K562 (cell line): ENCODE measurements around the gene ZNF837. TPM values are rescaled to one million over a fixed set of nuclear protein-coding genes. Genes with fewer than 3 reads are reported as not detected.

Source experiments
- ATAC-seq: fragments of 200-7000 bp; cut with Tn5 transposase; 3 replicates; pipeline ENCODE4 v1.9.1; 2020; ENCODE audit warnings: moderate library complexity
- BruUV-seq: library from RNA; stranded (reverse); fragments of 400-500 nt; replicated peaks from 2 replicates; lab custom pipeline; 2021; lab: Mats Ljungman, UMichigan
- CTCF ChIA-PET: fragments of 300-600 bp; formaldehyde crosslinking; extraction: SDS; loops from one replicate; lab custom pipeline; 2021; ENCODE audit warnings: low intra/inter-chr PET ratio; lab: Yijun Ruan, JAX
- POLR2A ChIA-PET: fragments of 300-600, 350-650 bp; sonication (Branson Sonifier 250); formaldehyde crosslinking; extraction: SDS; loops from one replicate; lab custom pipeline; 2021; ENCODE audit warnings: antibody characterized with exemption, inconsistent platforms; lab: Yijun Ruan, JAX
- DNase-seq, 4 experiments: peaks; one replicate each; pipeline versions ENCODE4 v3.0.0 to v3.0.0-alpha.2; 2011 to 2018; ENCODE audit warnings: low spot score in 3 of 4, mixed read lengths in 3 of 4; ENCODE audit errors: extremely low read depth in 1 of 4
- FAIRE-seq: peaks from 2 replicates; lab custom pipeline; 2011; peaks lifted over from hg19 to GRCh38; lab: Jason Lieb, UNC
- H2AFZ ChIP-seq: 2 replicates; pipeline ENCODE4 v1.6.0; 2011; ENCODE audit warnings: low read depth, low read length, control low read depth, inconsistent platforms
- H3K27ac ChIP-seq: fragments of 200-600 bp; 3 replicates; pipeline ENCODE4 v1.8.0; 2011; ENCODE audit warnings: low read depth, mild to moderate bottlenecking, control low read depth, inconsistent platforms, low read length, moderate library complexity, mixed read lengths; ENCODE audit errors: extremely low read depth
- H3K27me3 ChIP-seq, 2 experiments: fragments of 300-600 bp in 1 of 2; 2 replicates in 1 of 2; 3 replicates in 1 of 2; pipeline versions ENCODE4 v1.6.0 to v1.8.0; 2011; ENCODE audit warnings: inconsistent platforms in 2 of 2, low read length in 2 of 2, mild to moderate bottlenecking in 1 of 2, mixed read lengths in 1 of 2, moderate library complexity in 1 of 2; ENCODE audit not compliant: control insufficient read depth in 2 of 2, insufficient read depth in 2 of 2
- H3K36me3 ChIP-seq: fragments of 300-600 bp; 3 replicates; pipeline ENCODE4 v1.8.0; 2011; ENCODE audit warnings: mild to moderate bottlenecking, low read length, inconsistent platforms; ENCODE audit not compliant: control insufficient read depth, insufficient read depth
- H3K4me1 ChIP-seq, 2 experiments: fragments of 200-600 bp in 1 of 2; replicated peaks in 1 of 2; 2 replicates in 1 of 2; 3 replicates in 1 of 2; pipeline versions ENCODE4 v1.5.1 to v1.8.0; 2011; ENCODE audit warnings: inconsistent platforms in 2 of 2, low read length in 2 of 2, mild to moderate bottlenecking in 1 of 2, mixed read lengths in 1 of 2, moderate library complexity in 1 of 2; ENCODE audit not compliant: control insufficient read depth in 2 of 2, insufficient read depth in 2 of 2
- H3K4me2 ChIP-seq: 2 replicates; pipeline ENCODE4 v1.6.1; 2011; ENCODE audit warnings: low read length, control low read depth, inconsistent platforms, mixed read lengths; ENCODE audit not compliant: insufficient read depth
- H3K4me3 ChIP-seq: fragments of 200-600 bp; sonication (generic), shearing (Covaris generic); 2 replicates; pipeline ENCODE4 v1.5.1; 2016; ENCODE audit warnings: control low read depth, inconsistent platforms
- H3K79me2 ChIP-seq: fragments of 200-600 bp; 3 replicates; pipeline ENCODE4 v1.8.0; 2011; ENCODE audit warnings: low read length, inconsistent platforms; ENCODE audit not compliant: control insufficient read depth, insufficient read depth
- H3K9ac ChIP-seq, 2 experiments: 2 replicates each; pipeline versions ENCODE4 v1.6.0 to v1.6.1; 2011; ENCODE audit warnings: low read depth in 2 of 2, low read length in 2 of 2, control low read depth in 1 of 2, inconsistent platforms in 1 of 2, mild to moderate bottlenecking in 1 of 2, mixed read lengths in 1 of 2; ENCODE audit not compliant: insufficient read depth in 1 of 2
- H3K9me1 ChIP-seq: one replicate; pipeline ENCODE4 v1.6.0; 2011; ENCODE audit warnings: inconsistent platforms, mild to moderate bottlenecking, low read length, moderate library complexity; ENCODE audit not compliant: control insufficient read depth, insufficient read depth
- H3K9me3 ChIP-seq: replicated peaks from 2 replicates; pipeline ENCODE4 v1.5.1; 2011; ENCODE audit warnings: low read depth, low read length, inconsistent platforms; ENCODE audit not compliant: control insufficient read depth, insufficient read depth
- H4K20me1 ChIP-seq: replicated peaks from 2 replicates; pipeline ENCODE4 v1.6.1; 2011; ENCODE audit warnings: low read length, inconsistent platforms, mixed read lengths; ENCODE audit not compliant: control insufficient read depth, insufficient read depth
- CC2D1A ChIP-seq: fragments of 450-650 bp; IDR thresholded peaks from 2 replicates; pipeline ENCODE4 v1.6.1; 2017; ENCODE audit warnings: mild to moderate bottlenecking
- CREM ChIP-seq: IDR thresholded peaks from 2 replicates; pipeline ENCODE4 v1.6.1; 2014; ENCODE audit warnings: antibody characterized with exemption, low read depth
- E2F6 ChIP-seq, 2 experiments: IDR thresholded peaks; 2 replicates each; pipeline ENCODE4 v1.6.1; 2011; ENCODE audit warnings: borderline replicate concordance in 1 of 2, control low read depth in 1 of 2, low read depth in 1 of 2, low read length in 1 of 2, mild to moderate bottlenecking in 1 of 2, mixed read lengths in 1 of 2, moderate library complexity in 1 of 2; ENCODE audit not compliant: insufficient read depth in 1 of 2, insufficient read length in 1 of 2, poor library complexity in 1 of 2, severe bottlenecking in 1 of 2; ENCODE audit errors: extremely low read depth in 1 of 2
- ELF4 ChIP-seq: fragments of 450-650 bp; formaldehyde crosslinking; IDR thresholded peaks from 2 replicates; pipeline ENCODE4 v1.4.0; 2022; ENCODE audit warnings: missing genetic modification characterization
- HMG20B ChIP-seq: fragments of 250-450 bp; sonication (Bioruptor Pico); IDR thresholded peaks from 2 replicates; pipeline ENCODE4 v1.5.0; 2021; ENCODE audit warnings: mild to moderate bottlenecking
- L3MBTL2 ChIP-seq: fragments of 450-650 bp; IDR thresholded peaks from 2 replicates; pipeline ENCODE4 v1.6.1; 2016; ENCODE audit warnings: mild to moderate bottlenecking, moderate library complexity
- NFRKB ChIP-seq: fragments of 450-650 bp; IDR thresholded peaks from 2 replicates; pipeline ENCODE4 v1.6.1; 2016; ENCODE audit warnings: low read depth
- NKRF ChIP-seq: fragments of 450-650 bp; IDR thresholded peaks from 2 replicates; pipeline ENCODE4 v1.6.1; 2016; ENCODE audit warnings: borderline replicate concordance
- PURB ChIP-seq: sonication (generic); formaldehyde crosslinking; IDR thresholded peaks from 2 replicates; pipeline ENCODE4 v1.9.0; 2021; ENCODE audit warnings: low read depth, mild to moderate bottlenecking, missing genetic modification reagents
- RBM15 ChIP-seq: fragments of 200-400 bp; formaldehyde crosslinking; IDR thresholded peaks from 2 replicates; pipeline ENCODE4 v1.6.1; 2018; ENCODE audit warnings: mild to moderate bottlenecking, low read length, moderate library complexity; ENCODE audit not compliant: insufficient read depth
- SMARCC2 ChIP-seq: fragments of 450-650 bp; IDR thresholded peaks from 2 replicates; pipeline ENCODE4 v1.6.1; 2017; ENCODE audit warnings: antibody characterized with exemption, moderate library complexity, mild to moderate bottlenecking, low read depth
- TBL1XR1 ChIP-seq, 2 experiments: IDR thresholded peaks; 2 replicates each; pipeline ENCODE4 v1.6.1; 2012; ENCODE audit warnings: improper control_type of control experiment in 2 of 2, low read length in 2 of 2, mild to moderate bottlenecking in 1 of 2
- TCFL5 ChIP-seq: fragments of 250-450 bp; sonication (Bioruptor Pico); conservative IDR thresholded peaks from 2 replicates; pipeline ENCODE4 v1.6.1; 2021; ENCODE audit warnings: mild to moderate bottlenecking, moderate library complexity, matching md5 sums
- THRB ChIP-seq: fragments of 450-650 bp; formaldehyde crosslinking; conservative IDR thresholded peaks from 2 replicates; pipeline ENCODE4 v1.4.0; 2022; ENCODE audit warnings: mild to moderate bottlenecking, missing genetic modification characterization
- U2AF1 ChIP-seq: fragments of 200-400 bp; formaldehyde crosslinking; optimal IDR thresholded peaks from 2 replicates; pipeline ENCODE3; 2017; ENCODE audit warnings: mild to moderate bottlenecking, low read depth, low read length, moderate library complexity
- WGBS: fragments of 100-300 bp; shearing (Covaris generic); methylation state at CpG from one replicate; pipeline ENCODE4 v1.1.6; 2016; ENCODE audit warnings: low coverage, mixed read lengths; ENCODE audit not compliant: insufficient coverage; ENCODE audit errors: missing lambda C conversion rate; 5-methylcytosine and 5-hydroxymethylcytosine counted together
- in situ Hi-C: fragments of 300-500 bp; cut with MboI; formaldehyde crosslinking; loops from 4 replicates; pipeline ENCODE4 v1.15.0; 2018; ENCODE audit warnings: inconsistent platforms, mixed read lengths
- intact Hi-C: fragments of 100-400 bp; cut with micrococcal nuclease; formaldehyde crosslinking; loops from 2 replicates; pipeline ENCODE4 v1.14.2; 2022
- polyA plus RNA-seq, 8 experiments: library from polyadenylated mRNA; depleted of rRNA in 4 of 8; stranded (reverse) in 5 of 8; unstranded in 3 of 8; fragments of >200 nt; fragmentation: Nextera tagmentation in 2 of 8; fragmentation: Illumina TruSeq in 1 of 8; extraction: Ambion mirVana in 2 of 8; extraction: Trizol in 1 of 8; gene quantifications; 2 replicates each; pipeline versions ENCODE4 v1.2.1 to v1.2.3, GENCODE V29; 2011 to 2014; ENCODE audit warnings: inconsistent platforms in 1 of 8, missing spikeins in 1 of 8
- total RNA-seq, 7 experiments: library from RNA; depleted of rRNA in 6 of 7; stranded (reverse); fragments of >200 nt in 6 of 7; fragmentation: Illumina TruSeq in 2 of 7; extraction: Trizol in 2 of 7; gene quantifications; 2 replicates each; pipeline versions ENCODE4 v1.2.1 to v1.2.3, GENCODE V29; 2011 to 2021; ENCODE audit warnings: low replicate concordance in 1 of 7
- TF ChIP-seq, protein P1 (sequence below): conservative IDR thresholded peaks from 2 replicates; pipeline ENCODE4 v1.6.1; 2011; ENCODE audit warnings: low read depth, mild to moderate bottlenecking, low read length; ENCODE audit not compliant: control insufficient read depth

ZNF837 gene
- total and polyA plus RNA-seq, 9 of the 15 experiments (the other 6 are each of a cell fraction or from before 2014, with no cell fraction given) = 0.11 to 2.1 (median 0.57) TPM; not detected in 4

DNA sequence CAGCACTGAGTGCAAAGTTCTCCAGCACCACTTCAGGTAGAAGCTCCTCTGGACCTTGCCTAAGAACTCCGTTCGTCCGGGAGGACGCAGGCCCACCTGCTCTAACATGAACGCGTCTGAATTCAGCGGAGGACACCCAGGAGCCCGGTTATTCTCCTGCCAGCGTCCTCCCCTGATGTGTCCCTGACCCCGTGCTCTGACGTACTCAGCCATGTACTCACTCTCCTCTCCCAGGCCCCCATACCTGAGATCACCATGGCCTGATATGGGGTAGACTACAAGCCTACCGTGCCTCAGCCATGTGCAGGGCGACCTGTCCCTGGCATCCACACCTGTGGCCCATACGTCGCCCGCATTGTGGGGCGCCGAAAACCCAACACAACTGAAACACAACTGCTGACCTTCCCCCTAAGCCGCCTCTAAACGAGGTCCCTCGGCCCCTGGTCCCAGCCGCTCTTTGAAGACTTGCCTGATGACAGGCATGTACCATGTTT lies 26.9 kb upstream of the ZNF837 start:
- TSS peak; percentile 92 for BruUV-seq
- H3K9me3 ChIP-seq = no peaks in the 10 kb centered on the region
- peak overlapping the region; percentile 92 for H2AFZ ChIP-seq
- intact Hi-C loops (loop anchor here (1.0 to 10.0 kb wide), 5 partner anchors 60 to 183 kb away; partner anchors contain the start of genes ZBTB45, ZNF324, ZNF544 and ZNF8), in situ Hi-C loops (no loop called here)
- peaks cover 50% of the 10 kb centered on the region for H3K79me2 ChIP-seq
- DNase-seq = peak in 1 of 4 experiments; percentile 59
- H3K4me3 ChIP-seq = peak overlapping the region; percentile 87
- no peaks in the 10 kb centered on the region for H4K20me1 ChIP-seq
- no peak for FAIRE-seq
- WGBS = 2% methylated on average over 22 of the region's 22 CpGs
- peaks cover 19% of the 10 kb centered on the region; the same call in 2 of the 3 replicates for H3K36me3 ChIP-seq
- H3K4me1 ChIP-seq = peaks cover 24 to 40% of the 10 kb centered on the region in 2 experiments
- H3K27ac ChIP-seq = peak overlapping the region; percentile 97
- H3K9me1 ChIP-seq = no peaks in the 10 kb centered on the region
- H3K4me2 ChIP-seq = peak overlapping the region; percentile 94
- H3K27me3 ChIP-seq = no peaks in the 10 kb centered on the region
- peak overlapping the region; percentile 94 to 97 for H3K9ac ChIP-seq
- peak; percentile 63 for ATAC-seq
- POLR2A ChIA-PET = interaction anchor here (0.9 to 1.4 kb wide), 7 partner anchors 9 to 111 kb away, joined by 3 to 7 read pairs (median 4); no protein-coding TSS in a partner anchor
- CTCF ChIA-PET = interaction anchor here (1.1 kb wide), 1 partner anchor 111 kb away, joined by 3 read pairs; no protein-coding TSS in a partner anchor
- TF ChIP-seq PURB (no peak), CC2D1A (no peak), TCFL5 (CRISPR knock-in tag) (no peak), E2F6 (IDR thresholded peaks at IDR 0.05; ENCODE audit: borderline replicate concordance in 1 of 2, extremely low read depth in 1 of 2, insufficient read depth in 1 of 2, insufficient read length in 1 of 2, low read depth in 1 of 2, low read length in 1 of 2, poor library complexity in 1 of 2, severe bottlenecking in 1 of 2) (peak; percentile 3 to 17), CREM (peak; percentile 59; the same call in 1 of the 2 replicates), THRB (CRISPR knock-in tag) (no peak), L3MBTL2 (peak; percentile 43; the same call in 1 of the 2 replicates), HMG20B (CRISPR knock-in tag) (no peak), ELF4 (CRISPR knock-in tag) (0 out of 2 replicates have a peak, but pooled peaks have one; percentile 11), TBL1XR1 (IDR thresholded peaks at IDR 0.05; ENCODE audit: low read length in 2 of 2) (no peak), NFRKB (0 out of 2 replicates have a peak, but pooled peaks have one; percentile 46), NKRF (peak; percentile 52; the same call in 1 of the 2 replicates), RBM15 (no peak), U2AF1 (no peak), SMARCC2 (no peak)
- TF ChIP-seq, protein P1, sequence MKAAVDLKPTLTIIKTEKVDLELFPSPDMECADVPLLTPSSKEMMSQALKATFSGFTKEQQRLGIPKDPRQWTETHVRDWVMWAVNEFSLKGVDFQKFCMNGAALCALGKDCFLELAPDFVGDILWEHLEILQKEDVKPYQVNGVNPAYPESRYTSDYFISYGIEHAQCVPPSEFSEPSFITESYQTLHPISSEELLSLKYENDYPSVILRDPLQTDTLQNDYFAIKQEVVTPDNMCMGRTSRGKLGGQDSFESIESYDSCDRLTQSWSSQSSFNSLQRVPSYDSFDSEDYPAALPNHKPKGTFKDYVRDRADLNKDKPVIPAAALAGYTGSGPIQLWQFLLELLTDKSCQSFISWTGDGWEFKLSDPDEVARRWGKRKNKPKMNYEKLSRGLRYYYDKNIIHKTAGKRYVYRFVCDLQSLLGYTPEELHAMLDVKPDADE = no peak
